Germinal center (tissue), 1 donor: ENCODE data around the gene MRFAP1L1.

ENCODE experiments used
- DNase-seq: peaks from one replicate; pipeline ENCODE4 v3.0.0; 2012; ENCODE audit warnings: mixed read lengths, low spot score

Gene MRFAP1L1

DNA sequence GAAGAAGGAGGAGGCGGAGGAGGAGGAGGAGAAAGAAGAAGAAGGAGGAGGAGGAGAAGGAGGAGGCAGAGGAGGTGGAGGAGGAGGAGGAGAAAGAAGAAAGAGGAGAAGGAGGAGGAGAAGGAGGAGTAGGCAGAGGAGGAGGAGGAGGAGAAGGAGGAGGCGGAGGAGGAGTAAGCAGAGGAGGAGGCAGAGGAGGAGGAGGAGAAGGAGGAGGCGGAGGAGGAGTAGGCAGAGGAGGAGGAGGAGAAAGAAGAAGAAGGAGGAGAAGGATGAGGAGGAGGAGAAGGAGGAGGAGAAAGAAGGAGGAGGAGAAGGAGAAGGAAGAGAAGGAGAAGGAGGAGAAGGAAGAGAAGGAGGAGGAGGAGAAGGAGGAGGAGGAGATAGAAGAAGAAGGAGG lies 49.2 kb downstream of the MRFAP1L1 start:
- DNase-seq, result no peak

GRCh38 chr4:6659897-6660296 lies 49.8 kb downstream of the MRFAP1L1 start:
- DNase-seq, result no peak

DNA sequence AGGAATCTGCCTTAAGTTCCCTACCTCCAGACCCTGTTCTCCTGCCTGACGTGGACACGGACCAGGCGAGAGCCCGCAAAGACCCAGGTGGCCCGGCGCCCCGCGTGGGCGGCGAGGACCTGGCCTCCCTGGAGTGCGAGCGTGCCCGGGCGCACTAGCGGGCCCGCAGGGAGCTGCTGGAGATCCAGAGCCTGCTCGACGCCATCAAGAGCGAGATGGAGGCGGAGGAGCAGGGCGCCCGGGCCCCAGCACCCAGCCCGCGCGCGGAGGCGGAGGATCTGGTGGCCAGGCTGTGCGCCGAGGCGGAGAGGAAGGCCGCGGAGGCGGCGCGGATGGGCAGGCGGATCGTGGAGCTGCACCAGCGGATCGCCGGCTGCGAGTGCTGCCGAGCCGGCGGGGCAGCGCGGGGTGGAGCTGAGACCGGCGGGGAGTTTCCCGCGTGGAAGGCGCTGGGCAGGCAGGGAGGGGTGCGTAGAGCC lies 51.0 kb downstream of the MRFAP1L1 start:
- no peak for DNase-seq

DNA sequence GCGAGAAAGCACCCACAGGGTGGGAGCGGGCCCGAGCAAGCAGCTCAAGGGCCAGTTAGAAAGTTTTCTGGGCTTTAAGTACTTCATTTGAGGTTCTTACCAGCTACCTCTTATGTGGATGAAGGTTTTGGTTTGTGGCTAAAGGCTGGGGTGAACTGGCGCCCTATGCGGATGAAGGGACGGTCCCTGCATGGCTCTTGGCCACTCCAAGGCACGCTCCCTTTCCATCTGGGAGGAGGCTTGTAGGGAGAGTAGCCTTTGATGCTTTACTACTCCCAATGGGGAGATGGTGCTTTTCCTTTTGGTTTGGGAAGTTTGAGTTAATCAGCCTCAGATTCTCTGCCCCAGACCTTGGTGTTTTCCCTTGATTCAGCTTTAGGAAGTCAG lies 51.5 kb downstream of the MRFAP1L1 start:
- no peak for DNase-seq
